Prostate gland (tissue), 2 donors: ENCODE results near the gene EPS8.

Experiments used
- POLR2A ChIP-seq: fragments of 450-650 bp; IDR thresholded peaks from one replicate; pipeline ENCODE4 v1.6.1; 2016; ENCODE audit warnings: antibody characterized with exemption, mild to moderate bottlenecking
- POLR2AphosphoS5 ChIP-seq: sonication (generic); formaldehyde crosslinking; IDR thresholded peaks from one replicate; pipeline ENCODE4 v1.6.1; 2017; ENCODE audit warnings: antibody characterized with exemption
- TF ChIP-seq, protein P1 (sequence below), 4 experiments: fragments of 200-600 bp in 2 of 4; fragments of 450-650 bp in 2 of 4; sonication (generic) in 2 of 4; IDR thresholded peaks; 1 replicate in 3 of 4; 2 replicates in 1 of 4; pipeline ENCODE4 v1.5.1; 2016 to 2019; ENCODE audit warnings: antibody characterized with exemption in 4 of 4, mild to moderate bottlenecking in 2 of 4, moderate library complexity in 2 of 4

DNA sequence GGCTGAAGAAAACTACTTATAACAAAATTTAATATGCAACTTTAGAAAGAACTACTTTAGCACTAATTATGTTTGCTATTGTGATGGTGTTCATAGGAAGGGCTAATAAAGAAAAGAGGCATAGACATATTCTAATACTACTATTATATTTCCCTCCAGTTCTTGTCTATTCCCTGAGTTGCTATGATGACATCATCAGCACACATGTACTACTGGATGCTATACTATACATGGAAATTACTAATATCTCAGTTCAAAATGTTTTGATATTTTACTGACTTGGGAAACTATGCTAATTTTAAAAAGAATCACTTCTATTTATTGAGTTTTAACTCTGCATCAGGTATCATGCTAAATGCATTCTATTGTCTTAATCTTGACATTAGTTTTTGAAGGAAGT, 101.6 kb downstream of the EPS8 start:
- TF ChIP-seq, protein P1, sequence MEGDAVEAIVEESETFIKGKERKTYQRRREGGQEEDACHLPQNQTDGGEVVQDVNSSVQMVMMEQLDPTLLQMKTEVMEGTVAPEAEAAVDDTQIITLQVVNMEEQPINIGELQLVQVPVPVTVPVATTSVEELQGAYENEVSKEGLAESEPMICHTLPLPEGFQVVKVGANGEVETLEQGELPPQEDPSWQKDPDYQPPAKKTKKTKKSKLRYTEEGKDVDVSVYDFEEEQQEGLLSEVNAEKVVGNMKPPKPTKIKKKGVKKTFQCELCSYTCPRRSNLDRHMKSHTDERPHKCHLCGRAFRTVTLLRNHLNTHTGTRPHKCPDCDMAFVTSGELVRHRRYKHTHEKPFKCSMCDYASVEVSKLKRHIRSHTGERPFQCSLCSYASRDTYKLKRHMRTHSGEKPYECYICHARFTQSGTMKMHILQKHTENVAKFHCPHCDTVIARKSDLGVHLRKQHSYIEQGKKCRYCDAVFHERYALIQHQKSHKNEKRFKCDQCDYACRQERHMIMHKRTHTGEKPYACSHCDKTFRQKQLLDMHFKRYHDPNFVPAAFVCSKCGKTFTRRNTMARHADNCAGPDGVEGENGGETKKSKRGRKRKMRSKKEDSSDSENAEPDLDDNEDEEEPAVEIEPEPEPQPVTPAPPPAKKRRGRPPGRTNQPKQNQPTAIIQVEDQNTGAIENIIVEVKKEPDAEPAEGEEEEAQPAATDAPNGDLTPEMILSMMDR (IDR thresholded peaks at IDR 0.05), result no peak
- TF ChIP-seq POLR2A (no peak), POLR2AphosphoS5 (no peak)
